ENCODE measurements around the gene PRAC1.

PRAC1 gene

DNA sequence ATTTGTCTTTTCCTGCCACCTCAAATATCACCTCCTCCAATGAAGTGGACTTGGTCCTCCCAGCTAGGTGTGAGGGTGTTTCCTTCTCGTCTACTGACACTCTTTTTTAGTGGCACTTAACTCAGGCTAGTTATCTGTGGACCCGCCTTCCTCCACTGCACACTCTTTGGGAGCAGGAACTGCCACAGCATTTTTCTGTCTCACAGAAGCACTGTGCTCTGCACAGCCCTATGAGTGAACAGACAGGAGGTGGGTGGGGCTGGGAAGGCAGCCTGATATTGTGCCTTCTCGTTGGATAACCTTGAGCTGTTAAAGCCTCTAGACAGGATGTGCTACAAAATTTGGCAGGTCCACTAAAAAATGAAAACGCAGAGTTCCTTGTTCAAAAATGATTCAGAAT lies 38.1 kb upstream of the PRAC1 start:
- H4K8ac ChIP-seq (ENCODE audit: low read depth, low read length), result no peak overlapping the region
- H2BK15ac ChIP-seq (replicated peaks; ENCODE audit: low read depth), result no peak overlapping the region
- no peaks in the 10 kb centered on the region for H3K79me2 ChIP-seq (ENCODE audit: control insufficient read depth, insufficient read depth, low read length)
- no peak for DNase-seq
- no peak overlapping the region for H3K4me3 ChIP-seq (ENCODE audit: low read length)
- no peaks in the 10 kb centered on the region for H3K36me3 ChIP-seq (ENCODE audit: control insufficient read depth, insufficient read depth, low read length)
- no peak overlapping the region for H4K5ac ChIP-seq (ENCODE audit: low read length)
- no peak overlapping the region for H3K4me2 ChIP-seq (ENCODE audit: low read length)
- no CpG with 5 or more reads among the region's 4 CpGs for WGBS (ENCODE audit: extremely low coverage, insufficient coverage, low lambda C conversion rate)
- no peak overlapping the region for H3K4ac ChIP-seq (ENCODE audit: low read depth, low read length)
- no peak overlapping the region for H3K9ac ChIP-seq (ENCODE audit: low read length)
- H3K18ac ChIP-seq (ENCODE audit: low read length), result no peak overlapping the region
- no peaks in the 10 kb centered on the region for H3K79me1 ChIP-seq (ENCODE audit: low read length)
- H3K56ac ChIP-seq (ENCODE audit: low read length), result no peak overlapping the region
- no peak overlapping the region for H3K23ac ChIP-seq (ENCODE audit: low read length)
- H3K4me1 ChIP-seq (ENCODE audit: control insufficient read depth, low read depth, low read length), result no peaks in the 10 kb centered on the region
- H2BK5ac ChIP-seq (ENCODE audit: low read length), result no peak overlapping the region
- no peak overlapping the region for H2AK5ac ChIP-seq (ENCODE audit: low read length)
- H3K27ac ChIP-seq (ENCODE audit: low read depth, low read length), result no peak overlapping the region
- H3K27me3 ChIP-seq (ENCODE audit: insufficient read depth, low read length, poor library complexity), result peaks cover 21% of the 10 kb centered on the region
- no peak overlapping the region for H2BK120ac ChIP-seq (ENCODE audit: low read depth, low read length)

DNA sequence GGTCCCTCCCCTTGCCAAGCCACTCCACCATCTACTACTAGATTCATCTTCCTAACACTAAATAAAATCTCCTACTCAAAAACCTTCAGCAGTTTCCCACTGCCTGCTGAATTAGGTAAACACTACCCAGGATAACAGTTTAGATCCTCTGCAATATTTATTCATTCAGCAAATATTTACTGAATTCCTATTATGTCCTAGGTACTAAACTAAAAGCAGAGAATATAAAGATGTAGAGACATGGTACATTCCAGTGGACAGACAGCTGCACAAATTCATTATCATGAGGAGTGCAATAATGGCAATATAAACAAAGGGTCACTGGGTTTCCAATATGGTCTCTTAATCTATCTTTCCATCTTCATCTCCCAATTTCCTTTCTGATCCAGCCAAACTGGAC lies 37.0 kb upstream of the PRAC1 start:
- Histone ChIP-seq H2BK5ac (ENCODE audit: low read length) (no peak overlapping the region), H3K79me1 (ENCODE audit: low read length) (no peaks in the 10 kb centered on the region), H3K4me2 (ENCODE audit: low read length) (no peak overlapping the region), H4K8ac (ENCODE audit: low read depth, low read length) (no peak overlapping the region), H3K4ac (ENCODE audit: low read depth, low read length) (no peak overlapping the region), H3K9ac (ENCODE audit: low read length) (no peak overlapping the region), H3K79me2 (ENCODE audit: control insufficient read depth, insufficient read depth, low read length) (no peaks in the 10 kb centered on the region), H3K23ac (ENCODE audit: low read length) (no peak overlapping the region), H2BK15ac (replicated peaks; ENCODE audit: low read depth) (no peak overlapping the region), H2AK5ac (ENCODE audit: low read length) (no peak overlapping the region), H3K56ac (ENCODE audit: low read length) (no peak overlapping the region), H3K4me1 (ENCODE audit: control insufficient read depth, low read depth, low read length) (no peaks in the 10 kb centered on the region), H4K5ac (ENCODE audit: low read length) (no peak overlapping the region), H3K27me3 (ENCODE audit: insufficient read depth, low read length, poor library complexity) (peaks cover 32% of the 10 kb centered on the region), H3K27ac (ENCODE audit: low read depth, low read length) (no peak overlapping the region), H3K4me3 (ENCODE audit: low read length) (no peak overlapping the region), H3K18ac (ENCODE audit: low read length) (no peak overlapping the region), H2BK120ac (ENCODE audit: low read depth, low read length) (no peak overlapping the region), H3K36me3 (ENCODE audit: control insufficient read depth, insufficient read depth, low read length) (no peaks in the 10 kb centered on the region)
- DNase-seq, result no peak

DNA sequence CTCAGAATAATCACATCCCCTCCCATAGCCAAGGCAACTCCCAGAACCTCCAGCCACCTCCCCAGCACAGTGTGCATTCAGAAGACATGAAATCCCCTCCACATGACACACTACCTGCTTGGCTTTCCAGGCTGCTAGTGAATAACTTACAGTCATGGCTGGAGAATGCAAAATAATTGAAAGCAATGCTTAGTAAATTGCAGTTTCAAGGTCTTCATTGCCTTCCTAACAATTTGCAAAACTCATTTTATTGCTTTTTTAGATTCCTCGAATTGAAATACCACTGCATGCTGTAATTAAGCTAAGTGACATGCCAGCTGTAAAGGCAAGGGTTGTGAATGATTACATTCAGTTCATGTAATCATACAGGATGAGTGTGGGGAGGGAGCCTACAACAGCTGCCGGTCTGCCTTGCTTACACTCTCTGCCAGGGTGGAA lies 35.2 kb upstream of the PRAC1 start:
- no peaks in the 10 kb centered on the region for H3K79me2 ChIP-seq (ENCODE audit: control insufficient read depth, insufficient read depth, low read length)
- H3K27me3 ChIP-seq (ENCODE audit: insufficient read depth, low read length, poor library complexity), result peaks cover 48% of the 10 kb centered on the region
- H3K36me3 ChIP-seq (ENCODE audit: control insufficient read depth, insufficient read depth, low read length), result no peaks in the 10 kb centered on the region
- H3K4me1 ChIP-seq (ENCODE audit: control insufficient read depth, low read depth, low read length), result no peaks in the 10 kb centered on the region
- no peak for DNase-seq
- H3K27ac ChIP-seq (ENCODE audit: low read depth, low read length), result no peak overlapping the region
- no peaks in the 10 kb centered on the region for H3K79me1 ChIP-seq (ENCODE audit: low read length)
- H3K4me3 ChIP-seq (ENCODE audit: low read length), result no peak overlapping the region
- H4K8ac ChIP-seq (ENCODE audit: low read depth, low read length), result no peak overlapping the region
- no peak overlapping the region for H3K4ac ChIP-seq (ENCODE audit: low read depth, low read length)
- H3K18ac ChIP-seq (ENCODE audit: low read length), result no peak overlapping the region
- H2AK5ac ChIP-seq (ENCODE audit: low read length), result no peak overlapping the region
- H3K23ac ChIP-seq (ENCODE audit: low read length), result no peak overlapping the region
- H3K4me2 ChIP-seq (ENCODE audit: low read length), result no peak overlapping the region
- H2BK15ac ChIP-seq (replicated peaks; ENCODE audit: low read depth), result no peak overlapping the region
- H3K56ac ChIP-seq (ENCODE audit: low read length), result no peak overlapping the region
- no CpG with 5 or more reads among the region's 2 CpGs for WGBS (ENCODE audit: extremely low coverage, insufficient coverage, low lambda C conversion rate)
- no peak overlapping the region for H3K9ac ChIP-seq (ENCODE audit: low read length)
- H4K5ac ChIP-seq (ENCODE audit: low read length), result no peak overlapping the region
- H2BK5ac ChIP-seq (ENCODE audit: low read length), result no peak overlapping the region
- no peak overlapping the region for H2BK120ac ChIP-seq (ENCODE audit: low read depth, low read length)

DNA sequence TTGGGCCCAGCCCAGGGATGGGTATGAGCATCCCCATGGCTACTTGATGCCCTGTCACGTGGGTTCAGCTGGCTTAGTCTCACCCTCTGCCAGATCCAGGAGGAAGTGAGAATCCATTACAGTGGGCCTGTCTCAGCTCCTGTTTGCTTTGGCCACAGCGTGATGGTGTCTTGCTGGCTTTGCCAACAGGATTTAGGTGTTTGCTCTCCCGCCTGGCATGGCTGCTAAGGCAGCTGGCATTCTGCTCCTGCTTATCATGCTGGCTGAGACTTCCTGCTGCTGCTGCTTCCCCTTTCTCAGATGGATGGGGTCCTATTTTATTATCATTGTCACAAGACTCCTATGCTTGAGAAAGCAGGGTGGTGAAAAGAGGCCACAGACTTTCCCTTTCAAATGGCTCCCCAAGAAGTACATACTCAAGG lies 34.5 kb upstream of the PRAC1 start:
- no peak overlapping the region for H3K4me2 ChIP-seq (ENCODE audit: low read length)
- H3K23ac ChIP-seq (ENCODE audit: low read length), result no peak overlapping the region
- H2AK5ac ChIP-seq (ENCODE audit: low read length), result no peak overlapping the region
- H2BK120ac ChIP-seq (ENCODE audit: low read depth, low read length), result no peak overlapping the region
- H3K27me3 ChIP-seq (ENCODE audit: insufficient read depth, low read length, poor library complexity), result peaks cover 53% of the 10 kb centered on the region
- no peak overlapping the region for H3K4me3 ChIP-seq (ENCODE audit: low read length)
- no peak overlapping the region for H4K8ac ChIP-seq (ENCODE audit: low read depth, low read length)
- H2BK5ac ChIP-seq (ENCODE audit: low read length), result no peak overlapping the region
- no peak overlapping the region for H3K4ac ChIP-seq (ENCODE audit: low read depth, low read length)
- no CpG with 5 or more reads among the region's 3 CpGs for WGBS (ENCODE audit: extremely low coverage, insufficient coverage, low lambda C conversion rate)
- H3K56ac ChIP-seq (ENCODE audit: low read length), result no peak overlapping the region
- no peaks in the 10 kb centered on the region for H3K4me1 ChIP-seq (ENCODE audit: control insufficient read depth, low read depth, low read length)
- H3K9ac ChIP-seq (ENCODE audit: low read length), result no peak overlapping the region
- no peaks in the 10 kb centered on the region for H3K36me3 ChIP-seq (ENCODE audit: control insufficient read depth, insufficient read depth, low read length)
- H3K79me2 ChIP-seq (ENCODE audit: control insufficient read depth, insufficient read depth, low read length), result no peaks in the 10 kb centered on the region
- no peaks in the 10 kb centered on the region for H3K79me1 ChIP-seq (ENCODE audit: low read length)
- H2BK15ac ChIP-seq (replicated peaks; ENCODE audit: low read depth), result no peak overlapping the region
- DNase-seq, result no peak
- no peak overlapping the region for H3K27ac ChIP-seq (ENCODE audit: low read depth, low read length)
- no peak overlapping the region for H4K5ac ChIP-seq (ENCODE audit: low read length)
- no peak overlapping the region for H3K18ac ChIP-seq (ENCODE audit: low read length)

DNA sequence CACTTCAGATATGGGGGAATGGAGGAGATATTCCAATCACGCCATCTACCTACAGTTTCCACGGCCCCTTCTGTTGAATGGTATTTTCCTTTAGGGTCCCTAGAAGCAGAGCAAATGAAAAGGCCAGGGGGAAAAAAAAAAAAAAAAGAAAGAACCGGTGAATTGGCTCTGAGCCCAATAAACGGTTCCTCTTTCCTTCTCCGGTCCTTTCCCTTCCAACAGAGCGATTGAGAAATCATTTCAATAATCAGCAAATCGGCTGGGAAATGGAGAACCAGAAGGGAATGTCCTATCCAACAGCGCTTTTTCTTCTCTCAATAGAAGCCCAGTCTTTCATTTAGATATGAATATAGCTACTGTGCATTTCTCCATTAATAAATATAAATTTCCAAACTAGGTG lies 33.0 kb upstream of the PRAC1 start:
- Histone ChIP-seq H3K79me2 (ENCODE audit: control insufficient read depth, insufficient read depth, low read length) (no peaks in the 10 kb centered on the region), H3K4me1 (ENCODE audit: control insufficient read depth, low read depth, low read length) (no peaks in the 10 kb centered on the region), H3K4me3 (ENCODE audit: low read length) (no peak overlapping the region), H3K27ac (ENCODE audit: low read depth, low read length) (no peak overlapping the region), H3K9ac (ENCODE audit: low read length) (no peak overlapping the region), H2BK5ac (ENCODE audit: low read length) (no peak overlapping the region), H3K27me3 (ENCODE audit: insufficient read depth, low read length, poor library complexity) (peaks cover 65% of the 10 kb centered on the region), H3K79me1 (ENCODE audit: low read length) (no peaks in the 10 kb centered on the region), H3K4me2 (ENCODE audit: low read length) (peak overlapping the region; percentile 38), H2AK5ac (ENCODE audit: low read length) (no peak overlapping the region), H3K36me3 (ENCODE audit: control insufficient read depth, insufficient read depth, low read length) (no peaks in the 10 kb centered on the region), H4K5ac (ENCODE audit: low read length) (no peak overlapping the region), H2BK15ac (replicated peaks; ENCODE audit: low read depth) (no peak overlapping the region), H3K18ac (ENCODE audit: low read length) (no peak overlapping the region), H2BK120ac (ENCODE audit: low read depth, low read length) (no peak overlapping the region), H4K8ac (ENCODE audit: low read depth, low read length) (no peak overlapping the region), H3K4ac (ENCODE audit: low read depth, low read length) (no peak overlapping the region), H3K56ac (ENCODE audit: low read length) (no peak overlapping the region), H3K23ac (ENCODE audit: low read length) (no peak overlapping the region)
- WGBS (ENCODE audit: extremely low coverage, insufficient coverage, low lambda C conversion rate), result no CpG with 5 or more reads among the region's 8 CpGs
- no peak for DNase-seq

DNA sequence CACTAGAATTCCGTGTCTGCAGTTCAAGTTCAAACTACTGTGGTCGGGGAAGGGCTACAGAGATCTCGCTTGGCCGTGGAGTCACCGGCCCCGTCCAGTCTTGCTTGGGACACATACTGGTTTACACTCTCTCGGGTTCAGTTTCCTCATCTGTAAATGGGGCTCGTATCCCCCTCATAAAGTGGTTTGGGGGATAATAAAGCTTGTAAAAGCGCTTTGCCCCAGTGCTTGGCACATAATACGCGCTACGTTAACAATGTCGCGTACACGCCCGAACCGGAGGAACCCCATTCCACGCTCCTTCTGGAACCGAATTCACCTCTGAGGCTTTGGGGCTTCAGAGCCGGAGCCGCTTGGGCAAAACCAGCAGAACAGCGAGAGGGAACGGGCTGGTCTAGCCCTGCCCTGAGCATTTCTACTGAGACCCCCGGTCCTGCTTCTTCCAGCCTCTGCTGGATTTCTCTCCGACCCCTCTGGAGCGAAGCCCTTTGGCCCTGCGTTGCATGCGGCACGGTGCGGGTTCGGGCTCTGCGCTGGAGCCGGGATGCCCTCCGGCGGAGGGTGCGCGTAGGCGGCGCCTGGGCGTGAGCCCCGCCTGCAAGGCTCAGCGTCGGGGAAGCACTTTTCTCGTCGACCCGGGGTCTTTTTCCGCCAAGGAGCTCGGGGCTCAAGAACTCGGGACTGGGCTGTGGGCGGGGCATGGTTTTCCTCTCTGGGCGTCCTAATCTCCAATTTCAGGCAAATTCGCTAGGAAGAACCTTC lies 32.4 kb upstream of the PRAC1 start:
- no peak overlapping the region for H3K4ac ChIP-seq (ENCODE audit: low read depth, low read length)
- H3K36me3 ChIP-seq (ENCODE audit: control insufficient read depth, insufficient read depth, low read length), result no peaks in the 10 kb centered on the region
- H3K27me3 ChIP-seq (ENCODE audit: insufficient read depth, low read length, poor library complexity), result peaks cover 72% of the 10 kb centered on the region
- no peak overlapping the region for H3K56ac ChIP-seq (ENCODE audit: low read length)
- DNase-seq, result no peak
- H2AK5ac ChIP-seq (ENCODE audit: low read length), result no peak overlapping the region
- peaks cover 2% of the 10 kb centered on the region for H3K4me1 ChIP-seq (ENCODE audit: control insufficient read depth, low read depth, low read length)
- peak overlapping the region; percentile 38 for H3K4me2 ChIP-seq (ENCODE audit: low read length)
- H2BK15ac ChIP-seq (replicated peaks; ENCODE audit: low read depth), result no peak overlapping the region
- H3K9ac ChIP-seq (ENCODE audit: low read length), result no peak overlapping the region
- H3K79me2 ChIP-seq (ENCODE audit: control insufficient read depth, insufficient read depth, low read length), result no peaks in the 10 kb centered on the region
- H2BK5ac ChIP-seq (ENCODE audit: low read length), result no peak overlapping the region
- H3K27ac ChIP-seq (ENCODE audit: low read depth, low read length), result no peak overlapping the region
- no CpG with 5 or more reads among the region's 52 CpGs for WGBS (ENCODE audit: extremely low coverage, insufficient coverage, low lambda C conversion rate)
- no peak overlapping the region for H3K4me3 ChIP-seq (ENCODE audit: low read length)
- H4K8ac ChIP-seq (ENCODE audit: low read depth, low read length), result no peak overlapping the region
- H3K18ac ChIP-seq (ENCODE audit: low read length), result no peak overlapping the region
- no peak overlapping the region for H3K23ac ChIP-seq (ENCODE audit: low read length)
- H4K5ac ChIP-seq (ENCODE audit: low read length), result no peak overlapping the region
- H3K79me1 ChIP-seq (ENCODE audit: low read length), result no peaks in the 10 kb centered on the region
- H2BK120ac ChIP-seq (ENCODE audit: low read depth, low read length), result no peak overlapping the region

Measured in mesendoderm (in vitro differentiated cells).